Activated T-helper 1 cell treated with anti-CD3 and anti-CD28 coated beads, Interleukin-12 subunit alpha, Interleukin-12 subunit beta, Interleukin-2, Interleukin-4 antibody, amounts not matched to agents 30 ng/mL and 10 ng/mL and 1 ng/mL, durations not matched to agents 14 hours and 24 hours and 36 hours (primary cell): ENCODE data around the gene SNAP47. TPM values are rescaled to one million over a fixed set of nuclear protein-coding genes. Genes with fewer than 3 reads are reported as not detected.

Source experiments
- DNase-seq: peaks from one replicate; pipeline ENCODE4 v3.0.0; 2021; ENCODE audit warnings: low spot score
- H3K27ac Mint-ChIP-seq: one replicate; pipeline ENCODE4 v1.8.0; 2021; ENCODE audit warnings: mild to moderate bottlenecking, mixed read lengths
- H3K27me3 Mint-ChIP-seq: one replicate; pipeline ENCODE4 v1.8.0; 2022; ENCODE audit warnings: mild to moderate bottlenecking, moderate library complexity, mixed read lengths; ENCODE audit not compliant: insufficient read depth
- H3K36me3 Mint-ChIP-seq: one replicate; pipeline ENCODE4 v1.8.0; 2021; ENCODE audit warnings: low read depth, mixed read lengths
- H3K4me1 Mint-ChIP-seq: one replicate; pipeline ENCODE4 v1.8.0; 2021; ENCODE audit warnings: low read depth, mixed read lengths
- H3K4me3 Mint-ChIP-seq: one replicate; pipeline ENCODE4 v1.8.0; 2021; ENCODE audit warnings: mild to moderate bottlenecking, moderate library complexity, mixed read lengths
- H3K9me3 Mint-ChIP-seq: one replicate; pipeline ENCODE4 v1.8.0; 2021; ENCODE audit warnings: mixed read lengths
- intact Hi-C: fragments of 100-400 bp; cut with micrococcal nuclease; formaldehyde crosslinking; loops from one replicate; pipeline ENCODE4 v1.15.1; 2024
- total RNA-seq: library from RNA; stranded (reverse); gene quantifications from 2 replicates; pipeline ENCODE4 v1.2.3, GENCODE V29; 2022

SNAP47 gene
- total RNA-seq, 1 donor from 2014 or later, result 32.2 TPM

GRCh38 chr1:227816750-227817446, 81.7 kb downstream of the SNAP47 start:
- no peak overlapping the region for H3K27ac Mint-ChIP-seq

GRCh38 chr1:227823537-227823936, 88.3 kb downstream of the SNAP47 start:
- intact Hi-C loops, result no loop called here
- no peak for DNase-seq
- Mint-ChIP-seq H3K4me3 (no peak overlapping the region), H3K27ac (no peak overlapping the region), H3K27me3 (peaks cover 7% of the 10 kb centered on the region), H3K9me3 (peaks cover 23% of the 10 kb centered on the region), H3K36me3 (no peaks in the 10 kb centered on the region), H3K4me1 (no peaks in the 10 kb centered on the region)

More at GRCh38 chr1:227816750-227817446, 81.7 kb downstream of the SNAP47 start:
- H3K36me3 Mint-ChIP-seq, result no peaks in the 10 kb centered on the region
- no peaks in the 10 kb centered on the region for H3K4me1 Mint-ChIP-seq
- peaks cover 6% of the 10 kb centered on the region for H3K27me3 Mint-ChIP-seq
- intact Hi-C loops, result no loop called here
- DNase-seq, result no peak
- H3K9me3 Mint-ChIP-seq, result peaks cover 28% of the 10 kb centered on the region
- no peak overlapping the region for H3K4me3 Mint-ChIP-seq

- Mint-ChIP-seq H3K36me3 (no peaks in the 10 kb centered on the region), H3K9me3 (peaks cover 23% of the 10 kb centered on the region), H3K27ac (no peak overlapping the region), H3K4me3 (no peak overlapping the region), H3K4me1 (no peaks in the 10 kb centered on the region), H3K27me3 (peaks cover 7% of the 10 kb centered on the region)
- intact Hi-C loops, result no loop called here
- no peak for DNase-seq
Measured at GRCh38 chr1:227824204-227824603, 89.0 kb downstream of the SNAP47 start.

- no peak for DNase-seq
- Mint-ChIP-seq H3K4me1 (no peaks in the 10 kb centered on the region), H3K4me3 (no peak overlapping the region), H3K36me3 (no peaks in the 10 kb centered on the region), H3K9me3 (peaks cover 25% of the 10 kb centered on the region), H3K27me3 (peaks cover 2% of the 10 kb centered on the region), H3K27ac (no peak overlapping the region)
- intact Hi-C loops, result no loop called here
Measured at GRCh38 chr1:227828786-227829185, 93.6 kb downstream of the SNAP47 start.

Other genes with a start within 250 kb of the SNAP47 start
- gene ZNF678, start 171.9 kb upstream of the SNAP47 start, total RNA-seq, result 4.2 and 5.0 TPM in 2 replicates
- gene JMJD4, start 133 bp upstream of the SNAP47 start, total RNA-seq, result 33.9 and 37.5 TPM in 2 replicates
- gene PRSS38, start 80.2 kb downstream of the SNAP47 start, total RNA-seq, result not detected in 2 replicates
- not detected in 2 replicates for gene WNT9A, start 212.5 kb downstream of the SNAP47 start, total RNA-seq